K562 (cell line): Measurements from ENCODE around the gene GABRB1. TPM values are rescaled to one million over a fixed set of nuclear protein-coding genes. Genes with fewer than 3 reads are reported as not detected.

ENCODE experiments used
- polyA plus RNA-seq, 8 experiments: library from polyadenylated mRNA; depleted of rRNA in 4 of 8; stranded (reverse) in 5 of 8; unstranded in 3 of 8; fragments of >200 nt; fragmentation: Nextera tagmentation in 2 of 8; fragmentation: Illumina TruSeq in 1 of 8; extraction: Ambion mirVana in 2 of 8; extraction: Trizol in 1 of 8; gene quantifications; 2 replicates each; pipeline versions ENCODE4 v1.2.1 to v1.2.3, GENCODE V29; 2011 to 2014; ENCODE audit warnings: inconsistent platforms in 1 of 8, missing spikeins in 1 of 8
- total RNA-seq, 7 experiments: library from RNA; depleted of rRNA in 6 of 7; stranded (reverse); fragments of >200 nt in 6 of 7; fragmentation: Illumina TruSeq in 2 of 7; extraction: Trizol in 2 of 7; gene quantifications; 2 replicates each; pipeline versions ENCODE4 v1.2.1 to v1.2.3, GENCODE V29; 2011 to 2021; ENCODE audit warnings: low replicate concordance in 1 of 7
- TF ChIP-seq, protein P1 (sequence below), 2 experiments: fragments of 450-650 bp in 1 of 2; sonication (generic) in 1 of 2; formaldehyde crosslinking in 1 of 2; IDR thresholded peaks; 2 replicates each; pipeline versions ENCODE4 v1.7.1 to v1.9.0; 2016 to 2022; ENCODE audit warnings: inconsistent platforms in 1 of 2, mild to moderate bottlenecking in 1 of 2, missing genetic modification reagents in 1 of 2

Gene GABRB1
- total and polyA plus RNA-seq, 9 of the 15 experiments (the other 6 are each of a cell fraction or from before 2014, with no cell fraction given): not detected

GRCh38 chr4:47334652-47335051 lies 303.3 kb downstream of the GABRB1 start (continued):
- TF ChIP-seq, protein P1, sequence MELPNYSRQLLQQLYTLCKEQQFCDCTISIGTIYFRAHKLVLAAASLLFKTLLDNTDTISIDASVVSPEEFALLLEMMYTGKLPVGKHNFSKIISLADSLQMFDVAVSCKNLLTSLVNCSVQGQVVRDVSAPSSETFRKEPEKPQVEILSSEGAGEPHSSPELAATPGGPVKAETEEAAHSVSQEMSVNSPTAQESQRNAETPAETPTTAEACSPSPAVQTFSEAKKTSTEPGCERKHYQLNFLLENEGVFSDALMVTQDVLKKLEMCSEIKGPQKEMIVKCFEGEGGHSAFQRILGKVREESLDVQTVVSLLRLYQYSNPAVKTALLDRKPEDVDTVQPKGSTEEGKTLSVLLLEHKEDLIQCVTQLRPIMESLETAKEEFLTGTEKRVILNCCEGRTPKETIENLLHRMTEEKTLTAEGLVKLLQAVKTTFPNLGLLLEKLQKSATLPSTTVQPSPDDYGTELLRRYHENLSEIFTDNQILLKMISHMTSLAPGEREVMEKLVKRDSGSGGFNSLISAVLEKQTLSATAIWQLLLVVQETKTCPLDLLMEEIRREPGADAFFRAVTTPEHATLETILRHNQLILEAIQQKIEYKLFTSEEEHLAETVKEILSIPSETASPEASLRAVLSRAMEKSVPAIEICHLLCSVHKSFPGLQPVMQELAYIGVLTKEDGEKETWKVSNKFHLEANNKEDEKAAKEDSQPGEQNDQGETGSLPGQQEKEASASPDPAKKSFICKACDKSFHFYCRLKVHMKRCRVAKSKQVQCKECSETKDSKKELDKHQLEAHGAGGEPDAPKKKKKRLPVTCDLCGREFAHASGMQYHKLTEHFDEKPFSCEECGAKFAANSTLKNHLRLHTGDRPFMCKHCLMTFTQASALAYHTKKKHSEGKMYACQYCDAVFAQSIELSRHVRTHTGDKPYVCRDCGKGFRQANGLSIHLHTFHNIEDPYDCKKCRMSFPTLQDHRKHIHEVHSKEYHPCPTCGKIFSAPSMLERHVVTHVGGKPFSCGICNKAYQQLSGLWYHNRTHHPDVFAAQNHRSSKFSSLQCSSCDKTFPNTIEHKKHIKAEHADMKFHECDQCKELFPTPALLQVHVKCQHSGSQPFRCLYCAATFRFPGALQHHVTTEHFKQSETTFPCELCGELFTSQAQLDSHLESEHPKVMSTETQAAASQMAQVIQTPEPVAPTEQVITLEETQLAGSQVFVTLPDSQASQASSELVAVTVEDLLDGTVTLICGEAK (IDR thresholded peaks at IDR 0.05): no peak
- TF ChIP-seq, protein P1 (CRISPR knock-in tag; IDR thresholded peaks at IDR 0.05): no peak
